Epithelial cell of proximal tubule (primary cell): ENCODE results near the gene MISFA. TPM values are rescaled to one million over a fixed set of nuclear protein-coding genes. Genes with fewer than 3 reads are reported as not detected.
"Not testable (repeated sequence)": the region's sequence is repeated elsewhere in the genome, so short reads cannot be mapped to it uniquely, and the experiment has no call there.

Experiments
- DNase-seq: peaks from one replicate; pipeline ENCODE4 v3.0.0-alpha.2; 2011; ENCODE audit warnings: low read depth
- H3K4me3 ChIP-seq: 2 replicates; pipeline ENCODE4 v1.5.1; 2011; ENCODE audit warnings: low read depth, mild to moderate bottlenecking, low read length
- total RNA-seq: library from RNA; depleted of rRNA; stranded (reverse); fragments of >200 nt; gene quantifications from 2 replicates; pipeline ENCODE4 v1.2.3, GENCODE V29; 2015
- TF ChIP-seq, protein P1 (sequence below): conservative IDR thresholded peaks from 2 replicates; pipeline ENCODE4 v1.5.1; 2012; ENCODE audit warnings: low read depth, mild to moderate bottlenecking, low read length

MISFA gene
- total RNA-seq, 1 donor from 2014 or later, result 1.3 TPM

DNA sequence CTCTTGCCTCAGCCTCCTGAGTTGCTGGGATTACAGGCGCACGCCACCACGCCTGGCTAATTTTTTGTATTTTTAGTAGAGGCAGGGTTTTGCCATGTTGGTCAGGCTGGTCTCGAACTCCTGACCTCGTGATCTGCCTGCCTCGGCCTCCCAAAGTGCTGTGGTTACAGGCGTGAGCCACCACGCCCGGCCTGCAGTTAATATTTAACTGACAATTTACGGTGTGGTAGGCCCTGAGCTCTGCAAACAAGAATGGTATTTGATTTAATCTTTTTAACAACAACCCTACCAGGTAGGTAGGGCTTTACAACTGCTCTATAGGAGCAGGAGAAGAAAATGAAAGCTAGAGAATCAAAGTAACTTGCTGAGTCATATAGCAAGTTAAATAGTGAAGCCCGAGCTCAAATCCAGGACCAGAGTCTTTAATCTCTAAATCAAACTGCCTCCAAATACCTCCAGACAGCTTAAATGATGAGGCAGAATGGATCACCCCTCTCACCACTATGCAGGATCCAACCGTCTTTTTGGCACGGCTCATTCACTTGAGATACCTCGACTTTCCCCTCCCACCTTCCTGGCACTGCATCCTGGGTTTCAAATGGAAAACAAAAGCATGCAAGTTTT, 20.5 kb upstream of the MISFA start:
- TF ChIP-seq, protein P1, sequence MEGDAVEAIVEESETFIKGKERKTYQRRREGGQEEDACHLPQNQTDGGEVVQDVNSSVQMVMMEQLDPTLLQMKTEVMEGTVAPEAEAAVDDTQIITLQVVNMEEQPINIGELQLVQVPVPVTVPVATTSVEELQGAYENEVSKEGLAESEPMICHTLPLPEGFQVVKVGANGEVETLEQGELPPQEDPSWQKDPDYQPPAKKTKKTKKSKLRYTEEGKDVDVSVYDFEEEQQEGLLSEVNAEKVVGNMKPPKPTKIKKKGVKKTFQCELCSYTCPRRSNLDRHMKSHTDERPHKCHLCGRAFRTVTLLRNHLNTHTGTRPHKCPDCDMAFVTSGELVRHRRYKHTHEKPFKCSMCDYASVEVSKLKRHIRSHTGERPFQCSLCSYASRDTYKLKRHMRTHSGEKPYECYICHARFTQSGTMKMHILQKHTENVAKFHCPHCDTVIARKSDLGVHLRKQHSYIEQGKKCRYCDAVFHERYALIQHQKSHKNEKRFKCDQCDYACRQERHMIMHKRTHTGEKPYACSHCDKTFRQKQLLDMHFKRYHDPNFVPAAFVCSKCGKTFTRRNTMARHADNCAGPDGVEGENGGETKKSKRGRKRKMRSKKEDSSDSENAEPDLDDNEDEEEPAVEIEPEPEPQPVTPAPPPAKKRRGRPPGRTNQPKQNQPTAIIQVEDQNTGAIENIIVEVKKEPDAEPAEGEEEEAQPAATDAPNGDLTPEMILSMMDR, result no peak
- DNase-seq, result no peak
- no peak overlapping the region for H3K4me3 ChIP-seq

DNA sequence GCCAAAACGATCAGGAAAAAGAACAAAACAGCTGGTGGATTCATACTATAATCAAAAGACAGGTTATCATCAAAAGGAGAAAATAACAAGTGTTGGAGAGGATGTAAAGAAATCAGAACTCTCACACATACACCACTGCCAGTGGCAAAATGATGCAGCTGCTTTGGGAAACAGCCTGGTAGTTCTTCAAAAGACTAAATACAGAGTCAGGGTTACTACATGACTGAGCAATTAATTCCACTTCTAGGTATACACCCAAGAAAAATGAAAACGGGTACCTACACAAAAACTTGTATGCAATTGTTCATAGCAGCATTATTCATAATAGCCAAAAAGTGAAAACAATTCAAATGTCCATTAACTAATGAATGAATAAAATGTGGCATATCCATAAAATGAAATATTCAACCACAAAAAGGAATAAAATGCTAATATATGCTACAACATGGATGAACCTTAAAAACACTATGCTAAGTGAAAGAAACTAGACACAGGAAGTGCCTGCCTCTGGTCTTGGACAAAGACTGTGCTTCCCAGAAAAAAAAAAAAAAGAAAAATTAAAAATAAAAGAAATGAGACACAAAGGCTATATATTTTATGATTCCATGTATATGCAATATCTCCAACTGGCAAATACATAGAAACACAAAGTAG, 19.3 kb upstream of the MISFA start:
- DNase-seq, result no peak
- no peak overlapping the region for H3K4me3 ChIP-seq
- TF ChIP-seq, protein P1, result no peak

GRCh38 chr11:18581825-18582224, 17.8 kb upstream of the MISFA start:
- H3K4me3 ChIP-seq, result no peak overlapping the region
- TF ChIP-seq, protein P1, result no peak
- no peak for DNase-seq

DNA sequence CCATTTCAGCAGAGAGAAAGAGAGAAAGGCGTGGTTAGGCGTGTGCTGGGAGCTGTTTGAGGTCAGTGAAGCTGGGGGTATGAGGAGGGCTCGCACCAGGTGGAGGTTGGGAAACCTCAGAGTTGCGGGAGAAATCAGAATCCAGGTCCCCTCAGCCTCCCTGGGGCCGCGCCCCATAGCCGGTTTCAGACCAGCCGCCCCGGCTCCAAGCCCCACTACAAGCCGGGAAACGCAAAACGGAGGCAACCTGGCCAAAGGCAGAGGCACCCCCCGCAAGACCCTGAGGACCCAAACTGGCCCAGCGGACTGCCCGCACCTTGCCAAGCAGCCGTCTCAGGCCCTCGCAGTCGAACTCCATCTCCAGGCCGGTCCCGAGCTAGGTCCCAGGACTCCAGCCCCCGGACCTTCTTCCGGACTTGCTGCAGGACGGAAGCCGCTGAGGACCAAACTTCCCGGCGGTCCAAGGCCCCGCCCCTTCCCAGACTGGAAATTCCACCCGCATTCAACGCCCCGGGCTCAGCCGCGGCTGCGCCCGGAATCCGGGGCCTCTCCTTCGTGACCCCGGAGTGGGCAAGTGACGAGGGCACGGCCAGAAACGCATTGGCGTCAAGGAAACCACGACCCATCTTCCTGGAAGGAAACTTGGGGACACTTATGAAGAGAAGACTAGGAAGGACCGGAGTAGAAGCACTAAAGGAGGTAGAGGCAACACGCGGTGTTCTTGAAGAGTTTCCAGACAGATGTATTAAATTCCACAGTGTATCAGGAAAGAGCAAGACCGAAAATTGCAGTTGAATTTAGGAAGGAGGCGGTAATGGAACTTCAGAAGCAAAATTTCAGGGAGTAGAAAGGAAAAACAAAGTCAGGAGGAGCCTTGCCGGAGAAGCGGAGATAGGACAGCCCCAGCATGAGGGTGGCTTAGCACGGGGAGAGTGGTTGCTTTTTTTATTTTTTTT, 11.0 kb upstream of the MISFA start, which contains the start of gene UEVLD:
UEVLD (minus strand) TSS at position 438 of the 956 bp plus-strand sequence; CDS start at position 358, 80 bp downstream.
- H3K4me3 ChIP-seq, result peak within 1 kb of the TSS; percentile 100
- TF ChIP-seq, protein P1, result no peak
- DNase-seq, result peak; percentile 37

GRCh38 chr11:18590571-18590970, 9.0 kb upstream of the MISFA start:
- TF ChIP-seq, protein P1, result no peak
- no peak overlapping the region for H3K4me3 ChIP-seq
- DNase-seq, result no peak

GRCh38 chr11:18594088-18594487, 5.5 kb upstream of the MISFA start:
- not testable (repeated sequence) for H3K4me3 ChIP-seq, DNase-seq
